HepG2 (cell line): ENCODE data around the gene TMEM236. TPM values are rescaled to one million over a fixed set of nuclear protein-coding genes. Genes with fewer than 3 reads are reported as not detected.

Experiments used
- ATAC-seq: fragments of 200-7000 bp; cut with Tn5 transposase; 3 replicates; pipeline ENCODE4 v1.9.1; 2020; ENCODE audit warnings: mild to moderate bottlenecking, moderate library complexity
- BruUV-seq: library from RNA; stranded (reverse); fragments of 400-500 nt; replicated peaks from 2 replicates; lab custom pipeline; 2021; lab: Mats Ljungman, UMichigan
- CTCF ChIA-PET: fragments of 300-600 bp; formaldehyde crosslinking; extraction: SDS; loops from one replicate; lab custom pipeline; 2021; ENCODE audit warnings: low total read pairs, inconsistent platforms, low intra/inter-chr PET ratio; lab: Yijun Ruan, JAX
- POLR2A ChIA-PET: fragments of 350-600 bp; sonication (Branson Sonifier 250); formaldehyde crosslinking; loops from one replicate; lab custom pipeline; 2020; ENCODE audit warnings: antibody characterized with exemption, inconsistent platforms; lab: Yijun Ruan, JAX
- DNase-seq: peaks from one replicate; pipeline ENCODE4 v3.0.0-alpha.2; 2015; ENCODE audit warnings: low spot score
- FAIRE-seq: peaks from 3 replicates; lab custom pipeline; 2011; peaks lifted over from hg19 to GRCh38; lab: Jason Lieb, UNC
- H2AFZ ChIP-seq: one replicate; pipeline ENCODE4 v1.6.1; 2011; ENCODE audit warnings: low read length, inconsistent platforms
- H3K27ac ChIP-seq: fragments of 300-600 bp; 3 replicates; pipeline ENCODE4 v1.8.0; 2011; ENCODE audit warnings: mixed run types, mild to moderate bottlenecking, mixed read lengths, low read length, inconsistent platforms; ENCODE audit not compliant: insufficient read depth; ENCODE audit errors: extremely low read length
- H3K27me3 ChIP-seq, 2 experiments: fragments of 200-600 bp in 1 of 2; 2 replicates in 1 of 2; 3 replicates in 1 of 2; pipeline versions ENCODE4 v1.6.0 to v1.8.0; 2011; ENCODE audit warnings: low read length in 2 of 2, mild to moderate bottlenecking in 2 of 2, moderate library complexity in 2 of 2, inconsistent platforms in 1 of 2; ENCODE audit not compliant: insufficient read depth in 2 of 2, control insufficient read depth in 1 of 2
- H3K36me3 ChIP-seq, 2 experiments: fragments of 200-600 bp in 1 of 2; replicated peaks in 1 of 2; 2 replicates in 1 of 2; 3 replicates in 1 of 2; pipeline versions ENCODE4 v1.5.1 to v1.8.0; 2011; ENCODE audit warnings: low read length in 2 of 2, inconsistent platforms in 1 of 2; ENCODE audit not compliant: insufficient read depth in 2 of 2, control insufficient read depth in 1 of 2
- H3K4me1 ChIP-seq: 2 replicates; pipeline ENCODE4 v1.5.1; 2012; ENCODE audit warnings: low read length, inconsistent platforms; ENCODE audit not compliant: insufficient read depth
- H3K4me2 ChIP-seq: 2 replicates; pipeline ENCODE4 v1.6.0; 2011; ENCODE audit warnings: low read depth, low read length, inconsistent platforms
- H3K4me3 ChIP-seq, 3 experiments: fragments of 200-600 bp in 1 of 3; sonication (generic), shearing (Covaris generic) in 1 of 3; replicated peaks in 1 of 3; 2 replicates each; pipeline ENCODE4 v1.5.1; 2011 to 2016; ENCODE audit warnings: low read length in 3 of 3, inconsistent platforms in 2 of 3, low read depth in 2 of 3, mild to moderate bottlenecking in 2 of 3, control low read depth in 1 of 3, mixed read lengths in 1 of 3; ENCODE audit not compliant: insufficient read depth in 1 of 3
- H3K79me2 ChIP-seq: one replicate; pipeline ENCODE4 v1.6.1; 2011; ENCODE audit warnings: low read length, inconsistent platforms; ENCODE audit not compliant: insufficient read depth
- H3K9ac ChIP-seq: 2 replicates; pipeline ENCODE4 v1.6.0; 2011; ENCODE audit warnings: mild to moderate bottlenecking, low read depth, low read length, inconsistent platforms; ENCODE audit not compliant: insufficient read depth
- H3K9me3 ChIP-seq: 2 replicates; pipeline ENCODE4 v1.5.1; 2012; ENCODE audit warnings: mild to moderate bottlenecking, low read length
- H4K20me1 ChIP-seq: 2 replicates; pipeline ENCODE4 v1.6.0; 2011; ENCODE audit warnings: inconsistent platforms, mild to moderate bottlenecking, low read length, moderate library complexity; ENCODE audit not compliant: insufficient read depth
- AKNA ChIP-seq: sonication (generic); formaldehyde crosslinking; IDR thresholded peaks from 2 replicates; pipeline ENCODE4 v1.4.0; 2020; ENCODE audit warnings: missing genetic modification reagents, borderline replicate concordance
- ARID2 ChIP-seq: sonication (generic); formaldehyde crosslinking; IDR thresholded peaks from 2 replicates; pipeline ENCODE4 v1.8.1; 2022; ENCODE audit warnings: mild to moderate bottlenecking, missing genetic modification reagents, borderline replicate concordance
- FOSL2 ChIP-seq: sonication (generic); formaldehyde crosslinking; IDR thresholded peaks from 2 replicates; pipeline ENCODE4 v1.4.0; 2020; ENCODE audit warnings: missing genetic modification reagents
- HNF4A ChIP-seq: sonication (generic); formaldehyde crosslinking; IDR thresholded peaks from 2 replicates; pipeline ENCODE4 v1.4.0; 2020; ENCODE audit warnings: missing genetic modification reagents
- KAT2B ChIP-seq: fragments of 150-350 bp; IDR thresholded peaks from 2 replicates; pipeline ENCODE4 v1.6.1; 2014; ENCODE audit warnings: low read depth, low read length, borderline replicate concordance
- PHF8 ChIP-seq: sonication (generic); formaldehyde crosslinking; IDR thresholded peaks from 2 replicates; pipeline ENCODE4 v1.5.0; 2020; ENCODE audit warnings: missing genetic modification reagents
- RBM39 ChIP-seq: fragments of 200-400 bp; formaldehyde crosslinking; IDR thresholded peaks from one replicate; pipeline ENCODE4 v1.6.1; 2018; ENCODE audit warnings: antibody characterized with exemption, mild to moderate bottlenecking, low read depth, low read length; ENCODE audit not compliant: poor library complexity, severe bottlenecking
- SCMH1 ChIP-seq: sonication (generic); formaldehyde crosslinking; IDR thresholded peaks from 2 replicates; pipeline ENCODE4 v1.9.0; 2021; ENCODE audit warnings: missing genetic modification reagents, mild to moderate bottlenecking, borderline replicate concordance
- ZFP82 ChIP-seq: sonication (generic); formaldehyde crosslinking; IDR thresholded peaks from 2 replicates; pipeline ENCODE4 v1.5.1; 2020; ENCODE audit warnings: mild to moderate bottlenecking, missing genetic modification reagents, borderline replicate concordance
- ZNF280B ChIP-seq: sonication (generic); formaldehyde crosslinking; IDR thresholded peaks from 2 replicates; pipeline ENCODE4 v1.5.0; 2020; ENCODE audit warnings: missing genetic modification reagents, mild to moderate bottlenecking, borderline replicate concordance
- ZNF691 ChIP-seq: sonication (generic); formaldehyde crosslinking; IDR thresholded peaks from 2 replicates; pipeline ENCODE4 v1.4.0; 2020; ENCODE audit warnings: missing genetic modification reagents, low read depth, mild to moderate bottlenecking, borderline replicate concordance
- ZNF746 ChIP-seq: sonication (generic); formaldehyde crosslinking; IDR thresholded peaks from 2 replicates; pipeline ENCODE4 v1.8.0; 2022; ENCODE audit warnings: mild to moderate bottlenecking, missing genetic modification reagents
- ZNF761 ChIP-seq: sonication (generic); formaldehyde crosslinking; conservative IDR thresholded peaks from 2 replicates; pipeline ENCODE4 v1.4.0; 2020; ENCODE audit warnings: mild to moderate bottlenecking, missing genetic modification reagents
- WGBS: methylation state at CpG from one replicate; pipeline ENCODE4 v1.1.6; 2017; ENCODE audit warnings: low lambda C conversion rate; 5-methylcytosine and 5-hydroxymethylcytosine counted together
- in situ Hi-C: cut with HindIII; loops from 2 replicates; pipeline ENCODE4 v1.10.0; 2017; ENCODE audit warnings: low pct_unique_long_range_greater_than_20kb; ENCODE audit not compliant: extremely low pct_ligation_motif_present
- intact Hi-C: fragments of 100-400 bp; cut with micrococcal nuclease; formaldehyde crosslinking; loops from one replicate; pipeline ENCODE4 v1.10.0; 2022; ENCODE audit not compliant: unreplicated experiment
- polyA plus RNA-seq, 8 experiments: library from polyadenylated mRNA; depleted of rRNA in 3 of 8; stranded (reverse) in 7 of 8; unstranded in 1 of 8; fragments of >200 nt; fragmentation: Illumina TruSeq in 4 of 8; extraction: Trizol in 4 of 8; gene quantifications; 2 replicates each; pipeline versions ENCODE4 v1.2.1 to v1.2.3, GENCODE V29; 2011 to 2016; ENCODE audit warnings: low read depth in 4 of 8, missing spikeins in 1 of 8, mixed read lengths in 1 of 8; ENCODE audit not compliant: insufficient read depth in 1 of 8
- total RNA-seq, 5 experiments: library from RNA; depleted of rRNA; stranded (reverse); fragments of >200 nt; fragmentation: Illumina TruSeq; extraction: Trizol; gene quantifications; 2 replicates each; pipeline ENCODE4 v1.2.3, GENCODE V29; 2016; ENCODE audit warnings: low read depth in 1 of 5

The TMEM236 gene
- total and polyA plus RNA-seq, 2 of the 13 experiments (the other 11 are each of a cell fraction or from before 2014, with no cell fraction given), result 0.04 to 0.08 TPM

- TF ChIP-seq ZNF691 (CRISPR knock-in tag) (peak; percentile 50; the same call in 1 of the 2 replicates), ARID2 (no peak), PHF8 (no peak), ZNF746 (no peak), KAT2B (no peak), HNF4A (CRISPR knock-in tag) (peak; percentile 42; the same call in 1 of the 2 replicates), ZFP82 (CRISPR knock-in tag) (no peak)
Observed at GRCh38 chr10:17756557-17757217, 4.7 kb downstream of the TMEM236 start (continued).

GRCh38 chr10:17758200-17758599, 6.2 kb downstream of the TMEM236 start:
- no peaks in the 10 kb centered on the region for H3K9me3 ChIP-seq
- intact Hi-C loops (no loop called here), in situ Hi-C loops (no loop called here)
- WGBS, result 61% methylated on average over 2 of the region's 2 CpGs
- H3K4me3 ChIP-seq, result no peak overlapping the region
- no peak for DNase-seq
- no peaks in the 10 kb centered on the region for H4K20me1 ChIP-seq
- CTCF ChIA-PET, result no interaction called here
- no peak overlapping the region for H3K27ac ChIP-seq
- H3K4me1 ChIP-seq, result peaks cover 14% of the 10 kb centered on the region
- no peaks in the 10 kb centered on the region for H3K36me3 ChIP-seq
- H3K9ac ChIP-seq, result no peak overlapping the region
- H3K79me2 ChIP-seq, result no peaks in the 10 kb centered on the region
- no TSS peak for BruUV-seq
- POLR2A ChIA-PET, result no interaction called here
- peaks cover 0 to 2% of the 10 kb centered on the region in 2 experiments; a peak in 2 of 5 replicates for H3K27me3 ChIP-seq
- no peak for ATAC-seq
- no peak for FAIRE-seq
- no peak overlapping the region for H2AFZ ChIP-seq
- no peak overlapping the region for H3K4me2 ChIP-seq
- no peak for TF ChIP-seq SCMH1 (CRISPR knock-in tag)
- TF ChIP-seq FOSL2 (CRISPR knock-in tag), result peak; percentile 54
- no peak for TF ChIP-seq ZNF761
- TF ChIP-seq RBM39, result no peak
- no peak for TF ChIP-seq AKNA (CRISPR knock-in tag)
- no peak for TF ChIP-seq ZNF280B (CRISPR knock-in tag)
- TF ChIP-seq HNF4A (CRISPR knock-in tag), result no peak
